Activated CD8-positive, alpha-beta memory T cell treated with anti-CD3 and anti-CD28 coated beads, Interleukin-2, amount 10 ng/mL, durations not matched to agents 7 days and 5 days (primary cell): ENCODE measurements around the gene DDX1. TPM values are rescaled to one million over a fixed set of nuclear protein-coding genes. Genes with fewer than 3 reads are reported as not detected.

Experiments
- ATAC-seq: fragments of 150-1000 bp; cut with Tn5 transposase; one replicate; pipeline ENCODE4 v1.10.0; 2021; ENCODE audit warnings: moderate library complexity
- CTCF ChIA-PET: fragments of 350-600 bp; sonication (Branson Sonifier 250); formaldehyde crosslinking; loops from one replicate; lab custom pipeline; 2021; ENCODE audit warnings: antibody characterized with exemption; lab: Charles Lee
- DNase-seq: peaks from one replicate; pipeline ENCODE4 v3.0.0-alpha.2; 2020
- H3K27ac Mint-ChIP-seq: one replicate; pipeline ENCODE4 v1.8.0; 2021; ENCODE audit warnings: mild to moderate bottlenecking, mixed read lengths
- H3K27me3 Mint-ChIP-seq: one replicate; pipeline ENCODE4 v1.8.0; 2021; ENCODE audit warnings: mixed read lengths
- H3K36me3 Mint-ChIP-seq: one replicate; pipeline ENCODE4 v1.8.0; 2021; ENCODE audit warnings: mild to moderate bottlenecking, mixed read lengths
- H3K4me1 Mint-ChIP-seq: one replicate; pipeline ENCODE4 v1.8.0; 2021; ENCODE audit warnings: mixed read lengths
- H3K4me3 Mint-ChIP-seq: one replicate; pipeline ENCODE4 v1.8.0; 2021; ENCODE audit warnings: mild to moderate bottlenecking, moderate library complexity, mixed read lengths
- H3K9me3 Mint-ChIP-seq: one replicate; pipeline ENCODE4 v1.8.0; 2022; ENCODE audit warnings: low read depth, mixed read lengths
- total RNA-seq, 2 experiments: library from RNA; stranded (reverse); gene quantifications; one replicate each; pipeline ENCODE4 v1.2.3, GENCODE V29; 2021

The DDX1 gene
- total RNA-seq, 2 experiments from 2014 or later, result 58.5 to 81.3 TPM

- H3K4me3 Mint-ChIP-seq, result no peak overlapping the region
- CTCF ChIA-PET, result no interaction called here
- no peak overlapping the region for H3K27ac Mint-ChIP-seq
- DNase-seq (no peak), ATAC-seq (no peak)
- H3K9me3 Mint-ChIP-seq, result no peaks in the 10 kb centered on the region
- no peaks in the 10 kb centered on the region for H3K4me1 Mint-ChIP-seq
- no peaks in the 10 kb centered on the region for H3K27me3 Mint-ChIP-seq
- H3K36me3 Mint-ChIP-seq, result no peaks in the 10 kb centered on the region
Measured at GRCh38 chr2:15646661-15647060, 55.0 kb downstream of the DDX1 start.

- DNase-seq, result no peak
- Mint-ChIP-seq H3K36me3 (no peaks in the 10 kb centered on the region), H3K27ac (no peak overlapping the region), H3K27me3 (no peaks in the 10 kb centered on the region), H3K4me3 (no peak overlapping the region), H3K9me3 (no peaks in the 10 kb centered on the region), H3K4me1 (no peaks in the 10 kb centered on the region)
- CTCF ChIA-PET, result interaction anchor here (1.7 kb wide), 1 partner anchor 11 kb away, joined by 3 read pairs; no protein-coding TSS in a partner anchor
- ATAC-seq, result no peak
Measured at GRCh38 chr2:15647622-15648590, 56.2 kb downstream of the DDX1 start.

GRCh38 chr2:15648593-15649525 is 57.2 kb downstream of the DDX1 start:
- H3K27me3 Mint-ChIP-seq, result no peaks in the 10 kb centered on the region
- no peak overlapping the region for H3K4me3 Mint-ChIP-seq
- no peak for DNase-seq
- CTCF ChIA-PET, result interaction anchor here (1.7 kb wide), 1 partner anchor 12 kb away, joined by 3 read pairs; no protein-coding TSS in a partner anchor
- H3K9me3 Mint-ChIP-seq, result no peaks in the 10 kb centered on the region
- no peaks in the 10 kb centered on the region for H3K36me3 Mint-ChIP-seq
- no peak for ATAC-seq
- H3K27ac Mint-ChIP-seq, result no peak overlapping the region
- H3K4me1 Mint-ChIP-seq, result no peaks in the 10 kb centered on the region

- no peaks in the 10 kb centered on the region for H3K4me1 Mint-ChIP-seq
- ATAC-seq, result no peak
- CTCF ChIA-PET, result no interaction called here
Measured at GRCh38 chr2:15649561-15650255, 58.0 kb downstream of the DDX1 start.

GRCh38 chr2:15650616-15651366 is 59.1 kb downstream of the DDX1 start:
- H3K27ac Mint-ChIP-seq, result no peak overlapping the region
- DNase-seq (no peak), ATAC-seq (no peak)
- no peaks in the 10 kb centered on the region for H3K36me3 Mint-ChIP-seq
- H3K9me3 Mint-ChIP-seq, result no peaks in the 10 kb centered on the region
- H3K4me3 Mint-ChIP-seq, result no peak overlapping the region
- CTCF ChIA-PET, result no interaction called here
- H3K4me1 Mint-ChIP-seq, result no peaks in the 10 kb centered on the region
- H3K27me3 Mint-ChIP-seq, result no peaks in the 10 kb centered on the region

More at GRCh38 chr2:15649561-15650255, 58.0 kb downstream of the DDX1 start:
- no peaks in the 10 kb centered on the region for H3K36me3 Mint-ChIP-seq
- H3K4me3 Mint-ChIP-seq, result no peak overlapping the region
- H3K27me3 Mint-ChIP-seq, result no peaks in the 10 kb centered on the region
- no peak overlapping the region for H3K27ac Mint-ChIP-seq
- no peaks in the 10 kb centered on the region for H3K9me3 Mint-ChIP-seq
- no peak for DNase-seq

GRCh38 chr2:15651367-15651727 is 59.7 kb downstream of the DDX1 start:
- H3K27ac Mint-ChIP-seq, result no peak overlapping the region
- no peak for DNase-seq
- no peaks in the 10 kb centered on the region for H3K4me1 Mint-ChIP-seq
- CTCF ChIA-PET, result no interaction called here
- H3K4me3 Mint-ChIP-seq, result no peak overlapping the region
- no peaks in the 10 kb centered on the region for H3K27me3 Mint-ChIP-seq
- no peaks in the 10 kb centered on the region for H3K9me3 Mint-ChIP-seq
- no peaks in the 10 kb centered on the region for H3K36me3 Mint-ChIP-seq
- ATAC-seq, result no peak

- no peaks in the 10 kb centered on the region for H3K27me3 Mint-ChIP-seq
- H3K9me3 Mint-ChIP-seq, result no peaks in the 10 kb centered on the region
- no peaks in the 10 kb centered on the region for H3K4me1 Mint-ChIP-seq
- ATAC-seq (no peak), DNase-seq (no peak)
- CTCF ChIA-PET, result no interaction called here
- no peak overlapping the region for H3K27ac Mint-ChIP-seq
- H3K36me3 Mint-ChIP-seq, result no peaks in the 10 kb centered on the region
- no peak overlapping the region for H3K4me3 Mint-ChIP-seq
Measured at GRCh38 chr2:15652252-15652651, 60.6 kb downstream of the DDX1 start.

- no peak overlapping the region for H3K4me3 Mint-ChIP-seq
- H3K36me3 Mint-ChIP-seq, result no peaks in the 10 kb centered on the region
- H3K27ac Mint-ChIP-seq, result no peak overlapping the region
- no peaks in the 10 kb centered on the region for H3K4me1 Mint-ChIP-seq
- CTCF ChIA-PET, result no interaction called here
- ATAC-seq (no peak), DNase-seq (no peak)
- no peaks in the 10 kb centered on the region for H3K27me3 Mint-ChIP-seq
- H3K9me3 Mint-ChIP-seq, result no peaks in the 10 kb centered on the region
Measured at GRCh38 chr2:15652801-15653200, 61.1 kb downstream of the DDX1 start.

GRCh38 chr2:15653806-15654726 is 62.4 kb downstream of the DDX1 start:
- no peak overlapping the region for H3K27ac Mint-ChIP-seq
- H3K36me3 Mint-ChIP-seq, result no peaks in the 10 kb centered on the region
- H3K4me3 Mint-ChIP-seq, result no peak overlapping the region
- H3K27me3 Mint-ChIP-seq, result no peaks in the 10 kb centered on the region
- no peak for ATAC-seq
- CTCF ChIA-PET, result no interaction called here
- H3K9me3 Mint-ChIP-seq, result no peaks in the 10 kb centered on the region
- no peak for DNase-seq
- H3K4me1 Mint-ChIP-seq, result no peaks in the 10 kb centered on the region

- Mint-ChIP-seq H3K4me1 (no peaks in the 10 kb centered on the region), H3K36me3 (no peaks in the 10 kb centered on the region), H3K27ac (no peak overlapping the region), H3K4me3 (no peak overlapping the region), H3K9me3 (no peaks in the 10 kb centered on the region), H3K27me3 (no peaks in the 10 kb centered on the region)
- no peak for DNase-seq
- no peak for ATAC-seq
- CTCF ChIA-PET, result no interaction called here
Measured at GRCh38 chr2:15654727-15655073, 63.0 kb downstream of the DDX1 start.

- Mint-ChIP-seq H3K27ac (no peak overlapping the region), H3K36me3 (no peaks in the 10 kb centered on the region), H3K27me3 (no peaks in the 10 kb centered on the region), H3K9me3 (no peaks in the 10 kb centered on the region), H3K4me1 (no peaks in the 10 kb centered on the region), H3K4me3 (no peak overlapping the region)
- CTCF ChIA-PET, result no interaction called here
- ATAC-seq (no peak), DNase-seq (no peak)
Measured at GRCh38 chr2:15655123-15655887, 63.6 kb downstream of the DDX1 start.
